ENCODE data around the gene FKBP1A.
"Not testable (repeated sequence)": the region's sequence is repeated elsewhere in the genome, so short reads cannot be mapped to it uniquely, and the experiment has no call there.

FKBP1A gene

DNA sequence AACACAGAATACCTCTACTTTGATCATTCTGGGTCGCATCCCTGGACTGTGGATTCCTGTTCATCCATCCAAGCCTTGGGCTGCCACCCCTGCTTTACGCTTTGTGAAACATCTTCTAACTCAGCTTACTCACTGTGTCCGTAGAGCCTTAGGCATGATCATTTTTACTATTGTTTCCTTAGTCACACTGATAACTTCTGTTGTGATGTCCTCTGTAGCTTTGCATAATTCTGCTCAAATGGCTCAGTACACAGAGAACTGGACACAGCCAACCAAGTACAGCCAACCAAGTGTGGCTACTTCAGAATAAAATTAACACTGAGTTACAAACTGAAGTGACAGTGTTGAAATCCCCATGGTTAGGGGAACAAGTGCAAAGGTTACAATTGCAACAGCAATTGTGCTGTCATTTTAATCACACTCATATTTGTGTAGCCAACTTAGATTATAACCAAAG is 8.6 kb upstream of the FKBP1A start:
- H3K27ac ChIP-seq = no peak overlapping the region
- no peak for DNase-seq (ENCODE audit: low spot score)
- TF ChIP-seq, protein P1, sequence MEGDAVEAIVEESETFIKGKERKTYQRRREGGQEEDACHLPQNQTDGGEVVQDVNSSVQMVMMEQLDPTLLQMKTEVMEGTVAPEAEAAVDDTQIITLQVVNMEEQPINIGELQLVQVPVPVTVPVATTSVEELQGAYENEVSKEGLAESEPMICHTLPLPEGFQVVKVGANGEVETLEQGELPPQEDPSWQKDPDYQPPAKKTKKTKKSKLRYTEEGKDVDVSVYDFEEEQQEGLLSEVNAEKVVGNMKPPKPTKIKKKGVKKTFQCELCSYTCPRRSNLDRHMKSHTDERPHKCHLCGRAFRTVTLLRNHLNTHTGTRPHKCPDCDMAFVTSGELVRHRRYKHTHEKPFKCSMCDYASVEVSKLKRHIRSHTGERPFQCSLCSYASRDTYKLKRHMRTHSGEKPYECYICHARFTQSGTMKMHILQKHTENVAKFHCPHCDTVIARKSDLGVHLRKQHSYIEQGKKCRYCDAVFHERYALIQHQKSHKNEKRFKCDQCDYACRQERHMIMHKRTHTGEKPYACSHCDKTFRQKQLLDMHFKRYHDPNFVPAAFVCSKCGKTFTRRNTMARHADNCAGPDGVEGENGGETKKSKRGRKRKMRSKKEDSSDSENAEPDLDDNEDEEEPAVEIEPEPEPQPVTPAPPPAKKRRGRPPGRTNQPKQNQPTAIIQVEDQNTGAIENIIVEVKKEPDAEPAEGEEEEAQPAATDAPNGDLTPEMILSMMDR (IDR thresholded peaks at IDR 0.05) = no peak

DNA sequence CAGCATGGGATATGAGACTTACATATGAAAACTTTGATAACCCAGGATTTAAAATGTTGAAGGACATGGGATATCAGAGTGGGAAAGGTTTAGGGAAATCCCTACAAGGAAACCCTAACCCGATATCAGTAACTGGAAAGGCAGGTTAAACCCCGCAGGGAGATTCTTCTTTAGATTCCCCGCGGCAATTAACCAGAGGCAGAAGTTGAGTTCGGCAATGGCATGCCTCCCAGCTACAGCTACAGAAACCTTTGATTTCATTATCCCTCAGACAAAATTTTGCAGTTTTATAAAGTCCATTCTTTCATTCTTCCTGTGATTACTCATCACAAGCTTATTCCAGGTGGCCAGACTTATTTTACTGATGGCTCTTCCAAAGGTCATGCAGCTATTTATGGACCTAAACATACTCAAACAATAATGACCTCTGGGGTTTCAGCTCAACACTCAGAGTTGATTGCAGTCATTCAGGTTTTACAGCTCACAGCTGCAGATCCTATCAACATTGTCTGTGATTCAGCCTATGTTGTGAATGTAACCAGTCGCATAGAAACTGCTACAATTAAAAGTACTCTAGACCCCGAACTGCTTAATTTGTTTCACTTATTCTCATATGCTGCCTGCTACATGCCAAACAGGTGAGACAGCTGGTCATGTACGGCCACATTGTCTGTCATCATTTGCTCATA is 7.0 kb upstream of the FKBP1A start:
- not testable (repeated sequence) for H3K4me3 ChIP-seq; DNase-seq (ENCODE audit: low spot score); H3K27ac ChIP-seq

More for the DNA sequence above, 8.6 kb upstream of the FKBP1A start:
- no peak overlapping the region for H3K4me3 ChIP-seq

DNA sequence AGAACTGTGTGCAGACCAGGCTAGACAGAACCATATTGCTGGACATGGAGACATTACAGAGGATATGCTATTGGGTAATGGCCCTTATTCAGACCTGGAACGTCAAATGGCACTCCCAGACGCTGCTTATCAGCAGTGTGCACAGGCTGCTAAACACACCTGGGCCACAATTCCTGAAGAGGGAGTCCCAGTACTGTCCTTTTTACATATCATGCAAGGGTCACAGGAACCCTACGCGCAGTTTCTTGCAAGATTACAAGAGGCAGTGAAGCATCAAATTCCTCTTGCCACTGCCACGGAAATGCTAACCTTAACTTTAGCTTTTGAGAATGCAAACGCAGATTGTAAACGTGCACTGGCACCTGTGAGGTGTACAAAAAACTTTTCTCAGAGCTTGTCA is 5.3 kb upstream of the FKBP1A start:
- DNase-seq (ENCODE audit: low spot score); H3K4me3 ChIP-seq; H3K27ac ChIP-seq: not testable (repeated sequence)

DNA sequence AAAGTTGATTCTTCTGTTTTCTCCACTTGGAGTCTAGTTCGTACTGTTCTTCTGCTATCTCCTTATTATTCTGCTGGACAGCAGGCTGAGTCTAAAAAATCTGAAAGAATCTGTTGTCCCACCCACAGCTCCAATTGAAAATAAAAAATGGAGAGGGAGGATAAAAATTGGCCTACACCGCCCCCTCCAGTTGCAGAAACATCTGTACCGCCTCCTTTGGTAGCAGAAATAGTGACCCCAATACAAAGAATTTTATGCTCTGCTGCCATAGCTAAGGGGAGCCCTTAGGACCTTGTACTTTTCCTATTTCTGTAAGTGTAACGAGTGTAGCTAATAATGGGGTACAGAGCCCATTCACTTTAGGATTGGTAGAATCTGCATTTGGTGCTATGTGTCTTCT is 4.9 kb upstream of the FKBP1A start:
- DNase-seq (ENCODE audit: low spot score) = no peak
- Histone ChIP-seq H3K27ac (no peak overlapping the region), H3K4me3 (no peak overlapping the region)
- TF ChIP-seq, protein P1 (IDR thresholded peaks at IDR 0.05) = no peak

DNA sequence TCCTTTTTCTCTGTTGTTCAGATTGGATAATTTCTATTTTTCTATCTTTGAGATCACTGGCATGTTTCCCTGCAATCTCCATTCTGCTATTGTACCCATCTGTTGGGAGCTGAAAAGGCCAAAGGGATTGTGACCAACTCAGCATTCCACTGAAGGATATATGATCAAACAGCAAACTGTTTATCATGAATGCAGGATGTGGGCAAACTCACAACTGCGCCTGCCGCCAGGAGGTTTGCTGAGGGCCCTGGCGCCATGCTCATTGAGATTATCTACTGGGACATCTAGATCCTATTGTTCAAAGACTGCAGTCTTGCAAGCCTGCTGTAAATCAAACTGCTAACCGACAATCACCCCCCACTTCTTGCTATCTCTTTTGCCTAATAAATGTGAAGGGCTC is 3.8 kb upstream of the FKBP1A start:
- H3K4me3 ChIP-seq = no peak overlapping the region
- no peak overlapping the region for H3K27ac ChIP-seq
- DNase-seq (ENCODE audit: low spot score) = no peak
- TF ChIP-seq, protein P1 (IDR thresholded peaks at IDR 0.05) = no peak

DNA sequence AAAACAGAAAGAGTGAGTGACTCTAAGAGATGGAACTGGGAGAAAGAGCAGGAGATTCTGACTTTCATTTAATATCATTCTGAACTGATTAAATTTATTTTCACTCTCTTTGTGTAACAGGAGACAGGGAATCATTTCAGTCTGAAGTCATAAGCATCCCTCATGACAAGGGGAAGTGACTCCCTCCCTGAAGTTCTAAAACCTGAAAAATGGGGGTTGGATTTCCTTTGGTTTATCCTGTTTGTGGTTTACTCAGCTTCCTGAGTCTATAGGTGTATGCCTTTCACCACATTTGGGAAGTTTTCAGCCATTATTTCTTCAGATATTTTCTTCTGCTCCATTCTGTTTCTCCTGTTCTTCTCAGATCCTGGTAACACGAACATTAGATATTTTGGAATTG is 3.4 kb upstream of the FKBP1A start:
- TF ChIP-seq, protein P1 (IDR thresholded peaks at IDR 0.05) = no peak
- H3K4me3 ChIP-seq = no peak overlapping the region
- H3K27ac ChIP-seq = no peak overlapping the region
- no peak for DNase-seq (ENCODE audit: low spot score)

DNA sequence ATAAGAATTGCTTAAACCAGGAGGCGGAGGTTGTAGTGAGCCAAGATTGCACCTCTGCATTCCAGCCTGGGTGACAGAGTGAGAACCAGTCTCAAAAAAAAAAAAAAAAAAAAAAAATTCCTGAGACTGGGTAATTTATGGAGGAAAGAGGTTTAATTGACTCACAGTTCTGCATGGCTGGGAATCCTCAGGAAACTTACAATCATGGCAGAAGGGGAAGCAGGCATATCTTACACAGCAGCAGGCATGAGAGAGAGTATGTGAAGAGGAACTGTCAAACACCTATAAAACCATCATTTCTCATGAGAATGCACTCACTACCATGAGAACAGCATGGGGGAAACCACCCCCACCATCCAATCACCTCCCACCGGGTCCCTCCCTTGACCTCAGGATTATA is 1.8 kb upstream of the FKBP1A start:
- no peak for DNase-seq (ENCODE audit: low spot score)
- TF ChIP-seq, protein P1 (IDR thresholded peaks at IDR 0.05) = no peak
- Histone ChIP-seq H3K27ac (no peak overlapping the region), H3K4me3 (no peak overlapping the region)

DNA sequence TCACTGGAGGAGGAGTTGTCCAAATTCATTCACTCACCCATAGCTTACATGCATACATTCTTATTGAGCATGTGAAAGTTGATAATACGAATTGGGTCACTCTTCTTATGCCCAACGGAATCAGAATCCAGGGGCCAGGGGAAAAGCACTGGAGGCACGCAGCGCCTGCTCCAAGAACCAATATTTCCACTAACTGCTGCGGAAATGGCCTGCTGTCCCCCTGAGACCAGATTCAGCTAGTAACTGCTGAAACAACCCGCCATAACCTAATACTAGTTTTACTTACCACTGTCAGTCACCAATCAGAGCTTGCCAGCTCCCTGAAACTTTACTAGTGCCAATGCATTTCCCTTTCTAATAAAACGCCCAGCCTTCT is 641 bp upstream of the FKBP1A start:
- TF ChIP-seq, protein P1 (IDR thresholded peaks at IDR 0.05) = no peak
- Histone ChIP-seq H3K27ac (peak overlapping the region; percentile 66 to 74), H3K4me3 (peak overlapping the region; percentile 90)
- no peak for DNase-seq (ENCODE audit: low spot score)

Data from coronary artery (tissue), 2 donors.